Measurements from ENCODE around the gene RALGPS1. TPM values are rescaled to one million over a fixed set of nuclear protein-coding genes. Genes with fewer than 3 reads are reported as not detected.
"Not testable (repeated sequence)": the region's sequence is repeated elsewhere in the genome, so short reads cannot be mapped to it uniquely, and the experiment has no call there.

The RALGPS1 gene
- total RNA-seq, 1 donor from 2014 or later: 48.8 TPM

DNA sequence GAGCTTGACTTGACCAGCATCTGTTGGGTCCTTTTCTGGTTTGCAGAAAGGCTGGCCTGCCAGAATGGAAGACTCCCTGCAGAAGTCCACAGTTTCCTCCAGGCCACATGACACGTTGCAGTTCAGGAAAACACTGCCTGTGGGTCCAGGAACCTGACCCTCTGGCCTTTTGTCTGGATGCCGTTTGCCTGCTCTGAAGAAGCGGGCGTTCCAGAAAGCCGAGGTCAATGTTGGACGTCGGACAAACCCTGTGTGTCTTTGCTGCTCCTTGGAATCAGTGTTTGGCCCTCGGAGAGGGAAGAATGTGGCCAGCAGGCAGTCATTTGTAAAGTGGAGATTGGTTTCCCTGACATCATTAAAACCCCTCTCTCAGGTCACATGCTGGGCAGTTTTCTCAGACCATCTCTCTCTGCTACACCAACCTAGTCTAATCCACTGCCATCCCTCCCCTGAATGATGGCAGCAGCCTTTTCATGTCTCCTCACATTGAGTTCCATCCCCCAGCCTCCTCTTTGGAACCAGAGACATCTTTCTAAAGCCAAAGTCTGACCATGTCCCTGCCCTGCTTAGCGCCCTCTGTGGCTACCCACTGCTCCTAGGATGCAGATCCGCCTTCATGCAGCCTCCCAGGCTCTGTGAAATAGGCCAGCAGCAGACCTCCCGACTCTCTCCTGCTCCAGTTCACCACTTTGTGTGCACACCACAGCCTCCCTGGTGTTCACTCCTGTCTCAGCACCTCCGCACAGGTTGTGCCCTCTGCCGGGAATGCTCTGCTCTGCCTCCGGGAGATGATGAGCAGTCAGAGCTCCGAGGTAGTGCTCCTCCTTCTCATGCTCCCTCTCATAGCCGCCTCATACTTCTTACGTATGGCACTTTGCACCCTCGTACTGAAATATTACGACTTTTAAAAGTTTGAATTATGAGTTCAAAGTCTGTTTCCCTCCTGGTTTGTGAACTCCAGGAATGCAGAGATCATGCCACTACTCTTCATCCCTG, 75.6 kb downstream of the RALGPS1 start:
- DNase-seq (ENCODE audit: low spot score): peak; percentile 66

- no peak for DNase-seq (ENCODE audit: low spot score)
Observed at GRCh38 chr9:126991183-126991582, 76.6 kb downstream of the RALGPS1 start.

- DNase-seq (ENCODE audit: low spot score): no peak
Observed at GRCh38 chr9:126992427-126992826, 77.8 kb downstream of the RALGPS1 start.

- no peak for DNase-seq (ENCODE audit: low spot score)
Observed at GRCh38 chr9:126999315-127000068, 84.9 kb downstream of the RALGPS1 start.

DNA sequence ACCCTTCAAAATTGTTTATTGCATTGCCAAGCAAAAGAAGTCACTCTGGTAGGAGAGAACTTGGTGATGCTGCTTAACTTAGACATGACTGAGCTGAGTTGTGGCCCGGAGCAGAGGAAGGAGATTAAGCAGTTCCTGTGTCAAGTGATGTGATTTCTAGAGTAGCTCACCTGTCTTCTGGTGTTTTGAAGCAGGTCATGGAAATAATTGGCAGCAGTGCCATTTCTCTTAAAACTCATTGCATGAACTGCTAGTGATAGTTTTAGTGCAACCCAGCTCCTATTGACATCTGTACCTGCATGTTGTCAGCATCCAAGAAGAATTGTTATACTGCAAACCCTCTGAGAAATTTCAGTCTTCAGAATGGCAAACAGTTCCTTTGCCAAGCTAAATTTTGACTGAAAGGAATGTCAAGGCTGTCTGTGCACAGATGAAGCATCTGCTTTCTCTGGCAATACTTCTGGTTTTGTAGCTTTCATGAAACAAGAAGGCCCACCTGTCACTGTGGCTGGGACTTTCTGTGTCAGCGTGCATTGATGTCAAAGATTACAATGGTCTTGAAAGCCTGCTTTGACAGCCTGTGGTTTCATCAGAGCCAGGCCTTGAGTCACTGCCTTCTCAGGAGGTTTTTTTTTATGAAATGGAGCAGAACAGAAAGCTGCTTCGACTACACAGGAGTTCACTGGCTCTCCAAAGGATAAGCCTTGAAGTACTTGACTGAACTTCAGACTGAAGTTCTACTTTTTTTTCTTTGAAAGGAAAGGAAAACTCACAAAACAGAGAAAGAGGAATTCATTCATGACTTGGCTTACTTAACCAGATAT, 90.6 kb downstream of the RALGPS1 start:
- no peak for DNase-seq (ENCODE audit: low spot score)

DNA sequence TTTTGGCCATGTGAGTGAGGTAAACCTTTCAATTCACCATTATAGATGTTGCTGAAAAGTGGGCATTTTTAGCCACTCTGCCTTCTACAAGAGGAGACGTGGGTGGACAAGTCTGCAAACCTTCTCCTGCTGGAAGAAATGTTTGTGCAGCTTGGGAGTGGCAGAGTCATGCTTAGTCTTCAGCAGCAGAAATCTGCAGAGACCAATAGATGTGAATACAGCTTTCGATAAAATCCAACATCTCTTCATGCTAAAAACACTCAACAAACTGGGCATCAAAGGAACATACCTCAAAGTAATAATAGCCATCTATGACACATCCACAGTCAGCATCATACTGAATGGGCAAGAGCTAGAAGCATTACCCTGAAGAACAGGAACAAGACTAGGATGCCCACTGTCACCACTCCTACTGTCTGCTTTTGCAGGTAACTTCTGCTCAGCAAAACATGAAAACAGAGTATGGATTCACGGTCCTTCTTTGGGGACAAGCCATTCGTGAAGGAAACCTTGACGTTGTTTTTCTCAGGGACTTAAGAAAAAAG, 91.3 kb downstream of the RALGPS1 start:
- no peak for DNase-seq (ENCODE audit: low spot score)

DNA sequence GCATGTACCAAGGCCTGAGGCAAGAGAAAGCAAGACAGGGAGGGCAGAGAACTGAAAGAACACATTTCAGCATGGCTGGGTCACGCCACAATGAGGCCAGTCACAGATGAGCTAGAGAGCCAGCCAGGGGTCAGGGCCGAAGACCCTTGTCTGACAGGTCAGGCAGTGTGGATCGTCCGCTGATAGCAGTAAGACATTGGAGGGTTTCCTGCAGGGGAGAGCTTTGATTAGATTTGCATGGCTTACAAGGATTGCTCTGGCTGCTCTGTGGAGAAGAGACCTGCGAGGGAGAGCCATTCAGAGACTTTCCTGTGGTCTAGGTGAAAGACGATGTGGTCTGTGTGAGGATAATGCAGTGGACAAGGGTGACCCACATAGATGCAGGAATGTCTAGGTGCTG, 93.1 kb downstream of the RALGPS1 start:
- DNase-seq (ENCODE audit: low spot score): no peak

DNA sequence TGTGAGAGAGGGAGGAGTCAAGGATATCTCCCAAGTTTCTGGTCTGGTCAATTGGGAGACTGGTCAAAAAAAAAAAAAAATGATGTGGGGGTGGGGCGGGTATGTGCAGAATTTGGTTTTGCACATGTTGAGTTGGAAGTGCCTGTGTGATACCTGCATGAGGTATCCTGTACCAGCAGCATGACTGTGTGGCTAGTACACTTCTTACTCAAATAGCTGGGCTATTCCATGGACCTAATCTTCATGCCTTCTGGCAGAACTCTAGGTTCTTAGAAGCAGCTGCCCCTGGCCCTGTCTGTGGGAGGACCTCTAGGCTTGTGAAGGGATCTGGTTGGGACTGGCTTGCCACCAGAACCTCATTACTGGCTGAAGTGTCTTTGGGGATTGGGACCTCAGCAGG, 93.5 kb downstream of the RALGPS1 start:
- DNase-seq (ENCODE audit: low spot score): no peak

- DNase-seq (ENCODE audit: low spot score): no peak
Observed at GRCh38 chr9:127011772-127012171, 97.2 kb downstream of the RALGPS1 start.

GRCh38 chr9:127012250-127012649, 97.7 kb downstream of the RALGPS1 start:
- no peak for DNase-seq (ENCODE audit: low spot score)

GRCh38 chr9:127013597-127013996, 99.0 kb downstream of the RALGPS1 start:
- DNase-seq (ENCODE audit: low spot score): no peak

DNA sequence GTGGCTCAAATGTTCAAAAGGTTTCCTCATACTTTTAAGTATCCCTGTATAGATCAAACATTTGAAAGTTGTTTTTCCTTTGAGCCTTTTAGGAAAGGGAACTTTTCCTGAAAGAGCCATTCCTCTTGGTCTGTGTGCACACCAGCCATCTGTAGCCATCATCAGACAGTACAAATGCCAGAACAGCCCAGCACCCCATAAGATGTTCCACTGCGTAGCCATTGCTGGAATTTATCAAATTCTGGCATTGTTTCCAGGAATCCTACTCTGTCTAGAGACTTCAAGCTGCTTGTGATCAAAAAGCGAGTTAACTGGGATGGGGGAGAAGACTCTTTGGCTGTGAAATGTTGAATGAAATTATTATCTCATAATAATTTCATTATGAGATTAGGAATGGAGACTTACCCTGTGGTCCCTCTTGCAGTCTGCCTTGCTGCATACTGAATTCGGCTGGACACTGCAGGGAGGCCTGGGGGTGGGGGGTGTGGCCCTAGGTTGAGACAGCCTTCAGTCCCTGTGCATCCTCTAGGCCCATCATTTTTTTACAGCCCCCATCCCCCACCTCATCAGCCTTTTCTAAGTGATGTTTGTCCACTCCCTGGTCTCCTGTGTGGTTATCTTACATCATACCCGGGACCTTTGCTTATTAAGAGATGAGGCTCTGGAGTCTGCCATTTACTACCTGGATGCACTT, 99.8 kb downstream of the RALGPS1 start:
- no peak for DNase-seq (ENCODE audit: low spot score)

GRCh38 chr9:127014910-127015540, 100.4 kb downstream of the RALGPS1 start:
- DNase-seq (ENCODE audit: low spot score): no peak

DNA sequence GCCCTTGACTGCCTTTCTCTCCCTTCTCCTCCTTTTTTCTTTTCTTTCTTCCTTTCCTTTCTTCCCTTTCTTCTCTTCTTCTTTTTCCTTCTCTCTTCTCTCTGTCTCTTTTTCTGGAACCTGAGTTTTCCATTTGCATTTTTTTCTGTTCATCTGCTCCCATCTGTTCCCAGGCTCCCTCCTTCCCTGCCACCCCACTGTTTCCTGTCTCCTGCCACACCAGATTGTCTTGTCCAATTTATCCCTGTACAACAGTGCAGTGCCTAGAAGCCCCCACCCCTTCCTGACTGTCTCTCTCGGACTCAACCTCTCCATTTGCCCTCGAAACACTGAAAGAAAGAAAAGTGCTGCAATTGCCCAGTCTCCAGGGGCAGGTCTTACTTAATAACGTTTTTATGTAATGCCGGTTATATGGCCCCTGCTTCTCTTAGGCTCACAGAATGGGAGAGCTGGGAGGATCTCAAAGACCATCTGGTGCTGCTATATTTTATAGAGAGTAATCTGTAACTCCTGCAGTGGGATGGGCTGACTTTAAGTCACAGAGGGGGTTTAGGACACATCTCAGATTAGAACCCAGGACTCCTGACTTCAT, 101.4 kb downstream of the RALGPS1 start:
- no peak for DNase-seq (ENCODE audit: low spot score)

- not testable (repeated sequence) for DNase-seq (ENCODE audit: low spot score)
Observed at GRCh38 chr9:127017979-127018378, 103.4 kb downstream of the RALGPS1 start.

DNA sequence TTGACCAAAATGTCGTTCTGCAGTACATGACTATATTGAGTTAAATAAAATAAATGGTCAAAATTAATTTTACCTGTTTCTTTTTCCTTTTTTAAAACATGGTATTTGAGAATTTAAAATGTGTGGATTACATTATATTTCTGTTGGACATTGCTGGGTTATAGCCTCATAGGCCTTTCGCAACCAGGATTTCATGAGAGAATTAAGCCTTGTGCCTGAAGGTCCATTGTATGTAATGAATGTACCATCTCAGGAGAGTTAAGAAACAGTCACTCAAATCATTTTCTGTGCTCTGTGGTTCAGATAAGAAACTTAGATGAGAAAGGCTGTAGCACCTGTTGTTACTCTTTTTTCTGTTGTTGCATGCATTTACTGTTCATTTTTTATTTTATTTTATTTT, 104.4 kb downstream of the RALGPS1 start:
- no peak for DNase-seq (ENCODE audit: low spot score)

- DNase-seq (ENCODE audit: low spot score): no peak
Observed at GRCh38 chr9:127020036-127020801, 105.6 kb downstream of the RALGPS1 start.

DNA sequence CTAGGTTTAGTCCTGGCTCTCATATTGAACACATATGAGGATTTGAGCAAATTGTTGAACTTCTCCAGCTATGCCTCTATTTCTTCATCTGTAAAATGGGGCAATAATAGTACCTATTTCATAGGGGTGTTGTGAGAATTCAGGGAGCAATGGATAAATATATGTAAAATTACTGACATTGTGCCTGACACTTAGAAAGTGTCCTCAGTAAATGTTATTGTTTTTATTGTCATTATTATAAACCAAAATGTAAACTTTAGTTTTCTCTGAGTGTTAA, 106.2 kb downstream of the RALGPS1 start:
- no peak for DNase-seq (ENCODE audit: low spot score)

GRCh38 chr9:127021664-127022363, 107.2 kb downstream of the RALGPS1 start:
- peak; percentile 83 for DNase-seq (ENCODE audit: low spot score)
